ENCODE results near the gene NME1. TPM values are rescaled to one million over a fixed set of nuclear protein-coding genes. Genes with fewer than 3 reads are reported as not detected.
A peak's percentile ranks its signal among the peaks of the same experiment; 100 is the strongest.

NME1 gene
- total and polyA plus RNA-seq, 9 of the 15 experiments (the other 6 are each of a cell fraction or from before 2014, with no cell fraction given) = 449 to 1,588 (median 604) TPM

GRCh38 chr17:51121620-51122472 is 31.5 kb upstream of the NME1 start (continued):
- TF ChIP-seq CHD7 (IDR thresholded peaks at IDR 0.05; ENCODE audit: low read depth, low read length) (no peak), MNT (conservative IDR thresholded peaks at IDR 0.05) (peak; percentile 94 to 97), SPI1 (IDR thresholded peaks at IDR 0.05; ENCODE audit: borderline replicate concordance, low read depth, low read length) (0 out of 2 replicates have a peak, but pooled peaks have one; percentile 14), MEIS2 (IDR thresholded peaks at IDR 0.05; ENCODE audit: partially characterized antibody) (peak; percentile 75), SMC3 (conservative IDR thresholded peaks at IDR 0.05; ENCODE audit: insufficient read depth, low read depth, low read length) (no peak), ZNF511 (CRISPR knock-in tag; IDR thresholded peaks at IDR 0.05) (peak; percentile 77; the same call in 1 of the 2 replicates), EP400 (IDR thresholded peaks at IDR 0.05) (peak; percentile 88), KAT8 (IDR thresholded peaks at IDR 0.05; ENCODE audit: low read depth) (no peak), SMAD1 (IDR thresholded peaks at IDR 0.05; ENCODE audit: low read depth, low read length, partially characterized antibody) (peak; percentile 90), NFIX (CRISPR knock-in tag; IDR thresholded peaks at IDR 0.05; ENCODE audit: low read depth) (no peak), PCBP1 (IDR thresholded peaks at IDR 0.05; ENCODE audit: low read depth, low read length, poor library complexity, severe bottlenecking) (no peak), PHF20 (IDR thresholded peaks at IDR 0.05; ENCODE audit: partially characterized antibody) (peak; percentile 29), ZNF197 (CRISPR knock-in tag; IDR thresholded peaks at IDR 0.05; ENCODE audit: low read depth) (no peak)

All from K562 (cell line).